ENCODE measurements around the gene RANBP1.

- TF ChIP-seq, protein P1, sequence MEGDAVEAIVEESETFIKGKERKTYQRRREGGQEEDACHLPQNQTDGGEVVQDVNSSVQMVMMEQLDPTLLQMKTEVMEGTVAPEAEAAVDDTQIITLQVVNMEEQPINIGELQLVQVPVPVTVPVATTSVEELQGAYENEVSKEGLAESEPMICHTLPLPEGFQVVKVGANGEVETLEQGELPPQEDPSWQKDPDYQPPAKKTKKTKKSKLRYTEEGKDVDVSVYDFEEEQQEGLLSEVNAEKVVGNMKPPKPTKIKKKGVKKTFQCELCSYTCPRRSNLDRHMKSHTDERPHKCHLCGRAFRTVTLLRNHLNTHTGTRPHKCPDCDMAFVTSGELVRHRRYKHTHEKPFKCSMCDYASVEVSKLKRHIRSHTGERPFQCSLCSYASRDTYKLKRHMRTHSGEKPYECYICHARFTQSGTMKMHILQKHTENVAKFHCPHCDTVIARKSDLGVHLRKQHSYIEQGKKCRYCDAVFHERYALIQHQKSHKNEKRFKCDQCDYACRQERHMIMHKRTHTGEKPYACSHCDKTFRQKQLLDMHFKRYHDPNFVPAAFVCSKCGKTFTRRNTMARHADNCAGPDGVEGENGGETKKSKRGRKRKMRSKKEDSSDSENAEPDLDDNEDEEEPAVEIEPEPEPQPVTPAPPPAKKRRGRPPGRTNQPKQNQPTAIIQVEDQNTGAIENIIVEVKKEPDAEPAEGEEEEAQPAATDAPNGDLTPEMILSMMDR (IDR thresholded peaks at IDR 0.05) = no peak
- no peak for TF ChIP-seq POLR2A (IDR thresholded peaks at IDR 0.05)
Observed at GRCh38 chr22:20131597-20131858, 15.6 kb downstream of the RANBP1 start, which contains the start of gene ZDHHC8.

Measured in adrenal gland (tissue), 5 donors.